ENCODE data around the gene VSIR. TPM values are rescaled to one million over a fixed set of nuclear protein-coding genes. Genes with fewer than 3 reads are reported as not detected.

The VSIR gene
- total RNA-seq, 1 donor from 2014 or later = 125 TPM

GRCh38 chr10:71739358-71739900 is 33.9 kb downstream of the VSIR start:
- Mint-ChIP-seq H3K9me3 (no peaks in the 10 kb centered on the region), H3K36me3 (ENCODE audit: low read depth) (peaks cover 7% of the 10 kb centered on the region), H3K27ac (peak overlapping the region; percentile 86), H3K27me3 (no peaks in the 10 kb centered on the region), H3K4me3 (peak overlapping the region; percentile 3), H3K4me1 (peaks cover 85% of the 10 kb centered on the region)
- intact Hi-C loops (cut with micrococcal nuclease) = no loop called here
- DNase-seq = no peak

DNA sequence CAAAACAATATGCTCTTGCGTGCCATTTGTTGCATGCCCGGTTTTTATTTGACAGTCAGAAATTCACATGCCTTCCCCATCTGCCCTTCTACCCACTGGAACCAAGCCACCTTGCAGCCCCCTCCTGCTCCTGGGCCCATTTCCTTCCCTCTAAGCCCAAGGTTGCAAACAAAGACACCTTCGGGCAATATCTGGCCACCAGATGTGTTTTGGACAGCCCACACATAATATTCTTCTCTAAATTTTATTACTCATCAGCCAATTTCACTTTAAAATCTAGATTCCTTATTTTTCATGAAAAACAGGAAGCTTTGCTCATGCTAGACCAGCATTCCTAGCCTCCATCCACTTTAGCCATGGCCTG is 35.5 kb downstream of the VSIR start:
- Mint-ChIP-seq H3K4me3 (peak overlapping the region; percentile 32), H3K27me3 (no peaks in the 10 kb centered on the region), H3K27ac (peak overlapping the region; percentile 96), H3K4me1 (peaks cover 84% of the 10 kb centered on the region), H3K36me3 (ENCODE audit: low read depth) (peaks cover 7% of the 10 kb centered on the region), H3K9me3 (peaks cover 3% of the 10 kb centered on the region)
- no peak for DNase-seq
- intact Hi-C loops (cut with micrococcal nuclease) = loop anchor here (1.0 to 2.0 kb wide), 3 partner anchors 9 to 35 kb away; partner anchors contain the start of gene VSIR

GRCh38 chr10:71737001-71737833 is 36.1 kb downstream of the VSIR start:
- Mint-ChIP-seq H3K9me3 (peaks cover 3% of the 10 kb centered on the region), H3K4me1 (peaks cover 82% of the 10 kb centered on the region), H3K4me3 (peak overlapping the region; percentile 51), H3K27me3 (no peaks in the 10 kb centered on the region), H3K27ac (peak overlapping the region; percentile 96), H3K36me3 (ENCODE audit: low read depth) (peaks cover 1% of the 10 kb centered on the region)
- no peak for DNase-seq
- intact Hi-C loops (cut with micrococcal nuclease) = loop anchor here (1.0 to 2.0 kb wide), 3 partner anchors 10 to 36 kb away; partner anchors contain the start of gene VSIR

DNA sequence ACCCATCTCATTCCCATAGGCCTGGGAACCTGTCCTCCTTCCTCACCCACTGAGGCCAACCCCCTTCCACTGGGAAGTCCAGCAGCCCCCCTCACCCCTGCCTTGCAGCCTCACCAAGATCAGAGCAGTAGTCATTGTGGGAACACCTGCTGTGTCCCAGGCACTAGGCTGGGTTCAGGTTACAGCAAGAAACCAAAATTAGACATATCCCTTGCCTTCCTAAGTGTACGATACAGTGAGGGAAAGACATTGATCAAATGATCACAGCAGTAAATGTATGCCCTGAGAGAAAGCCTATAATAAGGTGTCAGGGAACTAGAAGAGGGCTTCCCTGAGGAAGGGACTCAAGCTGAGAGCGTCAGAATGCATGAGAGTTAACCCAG is 36.8 kb downstream of the VSIR start:
- peak overlapping the region; percentile 51 for H3K4me3 Mint-ChIP-seq

GRCh38 chr10:71735709-71736569 is 37.4 kb downstream of the VSIR start:
- intact Hi-C loops (cut with micrococcal nuclease) = loop anchor here (2.0 kb wide), 1 partner anchor 37 kb away; the partner anchor contains the start of gene VSIR
- peak; percentile 86 for DNase-seq
- H3K4me3 Mint-ChIP-seq = peak overlapping the region; percentile 51
- H3K27ac Mint-ChIP-seq = peak overlapping the region; percentile 96
- peaks cover 77% of the 10 kb centered on the region for H3K4me1 Mint-ChIP-seq
- H3K9me3 Mint-ChIP-seq = peaks cover 3% of the 10 kb centered on the region
- no peaks in the 10 kb centered on the region for H3K27me3 Mint-ChIP-seq
- no peaks in the 10 kb centered on the region for H3K36me3 Mint-ChIP-seq (ENCODE audit: low read depth)

More for the DNA sequence above, 36.8 kb downstream of the VSIR start:
- Mint-ChIP-seq H3K4me1 (peaks cover 81% of the 10 kb centered on the region), H3K36me3 (ENCODE audit: low read depth) (no peaks in the 10 kb centered on the region), H3K27me3 (no peaks in the 10 kb centered on the region), H3K9me3 (peaks cover 3% of the 10 kb centered on the region), H3K27ac (peak overlapping the region; percentile 96)
- DNase-seq = no peak
- intact Hi-C loops (cut with micrococcal nuclease) = loop anchor here (2.0 kb wide), 1 partner anchor 36 kb away; the partner anchor contains the start of gene VSIR

DNA sequence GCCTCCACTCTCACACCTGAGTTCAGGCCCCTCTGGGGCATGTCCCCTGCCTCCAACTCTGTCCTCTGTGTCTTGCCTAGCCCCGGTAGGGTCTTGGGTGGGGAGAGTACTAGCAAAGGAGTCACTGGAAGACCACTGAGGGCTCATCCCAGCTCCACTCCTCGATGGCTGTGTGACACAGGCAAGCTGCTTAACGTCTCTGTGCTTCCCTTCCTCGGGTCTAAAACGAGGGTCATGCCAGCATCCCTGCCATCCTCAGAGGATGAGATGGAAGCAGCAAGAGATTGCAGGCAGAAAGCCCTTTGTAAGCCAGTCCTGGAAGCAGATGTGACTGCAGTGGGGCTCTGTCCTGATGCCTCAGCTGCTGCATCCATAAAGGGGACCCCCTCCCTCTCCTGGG is 38.5 kb downstream of the VSIR start:
- H3K4me1 Mint-ChIP-seq = peaks cover 70% of the 10 kb centered on the region
- intact Hi-C loops (cut with micrococcal nuclease) = no loop called here
- no peaks in the 10 kb centered on the region for H3K27me3 Mint-ChIP-seq
- no peaks in the 10 kb centered on the region for H3K36me3 Mint-ChIP-seq (ENCODE audit: low read depth)
- no peak overlapping the region for H3K4me3 Mint-ChIP-seq
- peaks cover 3% of the 10 kb centered on the region for H3K9me3 Mint-ChIP-seq
- peak overlapping the region; percentile 96 for H3K27ac Mint-ChIP-seq
- DNase-seq = no peak

DNA sequence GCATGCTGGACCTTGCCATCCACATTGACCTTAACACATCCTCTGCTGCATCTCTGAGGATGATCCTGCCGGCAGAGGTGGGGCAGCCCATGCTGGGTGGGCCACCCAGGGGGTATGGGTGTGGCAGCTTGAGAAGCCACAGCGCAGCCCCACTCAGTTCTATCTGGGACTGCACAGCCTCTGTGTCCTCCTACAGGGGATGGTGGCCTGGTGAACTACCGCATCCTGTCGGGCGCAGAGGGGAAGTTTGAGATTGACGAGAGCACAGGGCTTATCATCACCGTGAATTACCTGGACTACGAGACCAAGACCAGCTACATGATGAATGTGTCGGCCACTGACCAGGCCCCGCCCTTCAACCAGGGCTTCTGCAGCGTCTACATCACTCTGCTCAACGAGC is 41.5 kb downstream of the VSIR start:
- DNase-seq = no peak
- H3K4me1 Mint-ChIP-seq = peaks cover 70% of the 10 kb centered on the region
- intact Hi-C loops (cut with micrococcal nuclease) = no loop called here
- no peaks in the 10 kb centered on the region for H3K27me3 Mint-ChIP-seq
- peaks cover 3% of the 10 kb centered on the region for H3K9me3 Mint-ChIP-seq
- H3K27ac Mint-ChIP-seq = no peak overlapping the region
- no peak overlapping the region for H3K4me3 Mint-ChIP-seq
- no peaks in the 10 kb centered on the region for H3K36me3 Mint-ChIP-seq (ENCODE audit: low read depth)

DNA sequence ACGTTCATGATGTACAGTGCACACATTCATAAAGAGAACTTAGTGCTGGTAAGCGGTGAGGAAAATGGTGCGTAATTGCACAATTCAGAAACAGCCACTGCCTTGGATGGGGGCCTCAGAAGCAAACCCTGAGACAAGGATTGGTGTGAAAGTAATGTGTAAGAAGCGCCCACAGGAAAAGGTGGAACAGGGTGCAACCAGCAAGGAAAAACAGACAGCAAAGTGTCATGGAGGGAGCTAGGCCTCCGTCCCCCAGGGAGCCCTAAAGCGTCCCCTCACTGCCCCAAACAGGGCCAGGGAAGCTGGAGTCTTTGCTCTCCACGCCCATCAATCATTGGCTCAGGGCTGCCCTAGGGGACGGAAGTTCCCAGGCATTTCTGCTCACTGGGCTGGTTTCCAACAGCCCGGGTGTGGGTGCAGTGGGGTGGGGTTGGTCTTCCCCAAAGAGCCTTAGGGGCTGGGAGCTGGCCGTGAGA is 44.1 kb downstream of the VSIR start:
- intact Hi-C loops (cut with micrococcal nuclease) = loop anchor here (10.0 kb wide), 1 partner anchor 1154 kb away; no protein-coding TSS in a partner anchor
- peaks cover 70% of the 10 kb centered on the region for H3K4me1 Mint-ChIP-seq
- no peaks in the 10 kb centered on the region for H3K27me3 Mint-ChIP-seq
- peak overlapping the region; percentile 37 for H3K4me3 Mint-ChIP-seq
- H3K27ac Mint-ChIP-seq = peak overlapping the region; percentile 98
- no peaks in the 10 kb centered on the region for H3K36me3 Mint-ChIP-seq (ENCODE audit: low read depth)
- peaks cover 3% of the 10 kb centered on the region for H3K9me3 Mint-ChIP-seq
- DNase-seq = no peak

DNA sequence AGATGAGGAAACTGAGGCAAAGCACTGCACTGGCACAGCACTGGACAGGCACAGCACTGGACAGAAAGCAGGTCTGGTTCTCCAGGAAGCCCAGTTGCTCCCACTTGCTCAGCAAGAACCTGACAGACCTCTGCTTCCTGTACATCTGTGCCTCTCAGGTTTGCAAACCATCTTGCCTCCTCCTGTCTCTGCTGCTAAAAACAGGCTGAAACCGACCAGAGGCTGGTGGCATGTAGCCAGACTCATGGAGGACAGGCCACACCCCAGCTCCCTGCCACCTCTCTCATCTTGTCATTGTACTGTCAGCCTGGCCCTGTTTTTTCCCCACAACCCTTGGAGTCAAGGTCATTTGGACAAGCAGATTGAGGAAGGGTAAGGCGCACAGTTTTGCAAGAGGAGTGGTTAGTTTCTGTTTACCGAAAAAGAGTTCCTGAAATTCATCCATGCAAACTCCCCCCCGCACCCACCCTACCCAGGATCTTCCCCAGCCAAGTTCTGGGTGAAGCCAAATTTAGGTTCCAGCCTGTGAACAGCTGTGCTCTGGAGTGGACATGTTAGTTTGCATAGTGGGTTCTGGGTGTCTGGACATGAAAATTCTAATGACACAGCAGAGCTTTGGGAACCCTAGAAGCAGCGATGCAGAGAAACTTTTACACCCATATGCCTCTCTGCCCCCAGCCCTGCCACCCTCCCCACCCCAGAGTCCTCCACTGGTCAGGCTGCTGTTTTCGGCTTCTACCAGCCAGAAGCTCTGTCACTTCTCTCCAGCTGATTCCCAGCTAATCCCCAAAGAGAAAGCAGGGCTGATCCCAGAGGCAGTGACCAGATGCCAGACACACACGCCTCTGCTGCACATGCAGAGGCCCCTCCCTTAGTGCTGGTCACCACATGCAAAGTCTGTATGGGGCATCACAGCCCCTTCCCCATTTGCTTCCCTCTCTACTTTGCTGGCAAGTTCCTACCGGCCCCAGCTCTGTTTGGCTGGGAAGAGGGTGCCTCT is 45.3 kb downstream of the VSIR start:
- peak; percentile 86 for DNase-seq
- H3K36me3 Mint-ChIP-seq (ENCODE audit: low read depth) = no peaks in the 10 kb centered on the region
- peak overlapping the region; percentile 98 for H3K27ac Mint-ChIP-seq
- peaks cover 1% of the 10 kb centered on the region for H3K9me3 Mint-ChIP-seq
- H3K4me1 Mint-ChIP-seq = peaks cover 69% of the 10 kb centered on the region
- peak overlapping the region; percentile 78 for H3K4me3 Mint-ChIP-seq
- H3K27me3 Mint-ChIP-seq = no peaks in the 10 kb centered on the region
- intact Hi-C loops (cut with micrococcal nuclease) = loop anchor here (10.0 kb wide), 1 partner anchor 1153 kb away; no protein-coding TSS in a partner anchor

DNA sequence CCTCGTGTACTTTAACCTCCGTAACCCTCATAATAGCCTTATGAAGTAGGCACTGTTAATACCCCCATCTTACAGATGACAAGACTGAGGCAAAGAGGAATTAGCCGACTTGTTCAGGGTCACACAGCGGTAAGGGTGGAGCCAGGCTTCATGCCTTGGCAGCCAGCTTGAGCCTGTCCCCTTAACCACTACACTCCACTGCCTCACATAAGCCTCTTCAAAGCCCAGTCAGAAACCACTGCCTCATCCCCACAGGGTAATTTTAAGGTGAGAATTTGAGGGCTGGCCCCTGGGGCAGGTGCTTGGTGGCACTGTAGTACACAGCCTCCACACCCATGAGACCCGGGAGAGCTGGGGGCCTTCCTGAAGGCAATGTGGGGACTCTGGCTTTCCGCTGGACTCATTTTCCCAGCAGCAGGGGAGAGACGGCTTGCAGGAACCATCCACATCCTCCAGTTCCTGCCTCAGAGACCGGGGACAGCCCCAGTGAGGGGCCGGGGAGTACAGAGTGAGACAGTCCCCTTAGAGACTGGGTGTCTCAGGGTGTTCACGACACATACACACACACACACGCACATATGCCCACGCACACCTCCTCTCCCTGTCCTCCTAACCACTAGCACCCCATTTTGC is 46.1 kb downstream of the VSIR start:
- H3K4me1 Mint-ChIP-seq = peaks cover 66% of the 10 kb centered on the region
- H3K4me3 Mint-ChIP-seq = peak overlapping the region; percentile 78
- intact Hi-C loops (cut with micrococcal nuclease) = loop anchor here (10.0 kb wide), 1 partner anchor 1152 kb away; no protein-coding TSS in a partner anchor
- peak overlapping the region; percentile 98 for H3K27ac Mint-ChIP-seq
- no peaks in the 10 kb centered on the region for H3K9me3 Mint-ChIP-seq
- DNase-seq = peak; percentile 83
- no peaks in the 10 kb centered on the region for H3K27me3 Mint-ChIP-seq
- H3K36me3 Mint-ChIP-seq (ENCODE audit: low read depth) = no peaks in the 10 kb centered on the region

- peak overlapping the region; percentile 98 for H3K27ac Mint-ChIP-seq
- no peaks in the 10 kb centered on the region for H3K9me3 Mint-ChIP-seq
- intact Hi-C loops (cut with micrococcal nuclease) = loop anchor here (1.0 to 10.0 kb wide), 7 partner anchors 11 to 1152 kb away; no protein-coding TSS in a partner anchor
- peaks cover 63% of the 10 kb centered on the region for H3K4me1 Mint-ChIP-seq
- peak; percentile 84 for DNase-seq
- no peaks in the 10 kb centered on the region for H3K27me3 Mint-ChIP-seq
- peak overlapping the region; percentile 78 for H3K4me3 Mint-ChIP-seq
- H3K36me3 Mint-ChIP-seq (ENCODE audit: low read depth) = no peaks in the 10 kb centered on the region
These were observed 46.7 kb downstream of the VSIR start for GRCh38 chr10:71726580-71727104.
